Stimulated activated CD8-positive, alpha-beta memory T cell treated with anti-CD3 and anti-CD28 coated beads, Interleukin-4, amount 100 ng/mL, for 4 hours (primary cell): Measurements from ENCODE around the gene DLK1.

Experiments used
- DNase-seq, 2 donors: peaks; one replicate each; pipeline ENCODE4 v3.0.0-alpha.2; 2020; ENCODE audit warnings: low read depth in 2 of 2, low spot score in 1 of 2

DLK1 gene

DNA sequence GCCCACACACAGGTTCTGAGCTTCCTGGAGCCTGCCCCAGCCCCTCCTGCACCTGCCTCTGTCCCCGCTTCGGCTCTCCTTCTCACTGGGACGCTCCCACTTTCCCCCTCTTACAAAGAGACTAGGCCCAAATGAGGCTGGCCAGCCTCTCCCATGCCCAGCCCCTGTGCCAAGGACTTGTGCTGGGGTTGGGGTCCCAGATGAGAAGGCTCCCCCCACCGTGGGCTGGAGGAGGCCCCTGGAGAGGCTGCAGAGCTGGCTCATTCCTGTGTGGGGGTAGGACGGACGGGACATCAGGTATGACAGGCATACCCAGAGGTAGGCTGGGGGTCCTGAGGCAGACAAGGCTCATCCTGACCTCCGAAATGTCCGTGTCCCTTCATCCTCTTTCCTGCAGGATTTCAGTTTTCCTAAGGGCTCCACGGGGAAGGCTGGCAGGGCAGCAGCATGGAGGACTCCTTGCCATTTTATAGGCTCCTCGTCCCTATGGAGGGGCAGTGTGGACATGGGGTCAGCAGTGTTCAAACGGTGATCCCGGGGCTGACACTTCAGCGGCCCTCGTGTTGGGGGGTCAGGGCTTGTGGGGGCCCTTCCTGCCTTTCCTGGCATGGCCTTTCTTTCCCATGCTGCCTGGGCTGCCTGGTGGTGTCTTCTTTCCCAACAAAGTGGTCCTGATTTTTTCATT is 50.1 kb downstream of the DLK1 start:
- DNase-seq, result no peak

DNA sequence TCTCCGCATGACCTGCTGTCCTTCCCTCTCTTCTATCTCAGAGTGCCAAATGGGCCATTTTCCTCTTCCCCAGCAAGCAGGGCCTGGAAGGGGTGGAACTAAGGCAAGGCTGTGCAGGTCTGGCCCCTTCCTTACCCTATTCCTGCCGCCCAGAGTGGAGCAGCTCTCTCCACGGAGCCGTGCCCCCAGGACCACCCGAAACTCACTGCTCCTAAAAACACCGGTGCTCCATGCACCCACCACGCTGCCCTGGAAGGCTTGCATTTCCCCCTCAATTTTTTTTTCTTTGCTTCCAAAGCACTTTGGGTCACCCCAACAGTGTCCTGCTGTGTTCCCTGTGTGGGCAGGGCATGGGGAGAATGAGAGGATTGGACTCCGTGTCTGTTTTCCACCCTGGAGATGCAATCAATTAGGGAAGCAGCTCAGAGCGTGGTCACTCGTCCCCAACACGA is 50.7 kb downstream of the DLK1 start:
- no peak for DNase-seq

DNA sequence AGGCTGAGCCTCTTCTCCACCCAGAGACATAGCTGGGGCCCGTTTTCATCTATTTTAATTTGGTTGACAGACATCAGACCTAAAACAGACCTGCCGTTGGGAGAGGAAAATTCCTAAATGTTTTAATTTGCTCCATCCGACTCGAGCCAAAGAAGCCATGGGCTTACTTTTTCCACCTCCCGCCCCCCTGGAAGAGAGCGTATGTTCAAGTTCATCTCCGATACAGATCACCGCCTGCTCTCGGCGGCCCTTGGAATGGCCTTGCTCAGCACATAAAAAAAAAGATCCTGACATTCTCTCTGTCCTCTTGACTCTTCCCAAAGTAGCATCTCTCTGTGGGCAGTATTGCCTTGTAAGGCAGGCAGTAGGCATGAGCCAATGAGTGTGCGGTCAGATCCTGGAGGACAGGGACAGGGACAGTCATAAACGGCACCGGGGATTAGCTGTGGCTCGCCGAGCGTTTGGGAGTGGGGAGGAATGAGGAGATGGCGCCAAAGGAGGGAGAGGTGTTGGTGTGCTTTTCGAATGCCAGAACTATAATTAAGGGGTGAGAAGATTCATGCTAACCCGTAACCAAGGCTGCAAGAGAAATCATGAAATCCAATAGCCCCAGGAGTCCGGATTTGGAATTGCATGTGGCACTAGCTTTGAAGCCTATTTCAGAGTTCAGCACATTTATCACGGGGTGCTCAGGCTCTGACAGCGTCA is 51.3 kb downstream of the DLK1 start:
- DNase-seq, result no peak

DNA sequence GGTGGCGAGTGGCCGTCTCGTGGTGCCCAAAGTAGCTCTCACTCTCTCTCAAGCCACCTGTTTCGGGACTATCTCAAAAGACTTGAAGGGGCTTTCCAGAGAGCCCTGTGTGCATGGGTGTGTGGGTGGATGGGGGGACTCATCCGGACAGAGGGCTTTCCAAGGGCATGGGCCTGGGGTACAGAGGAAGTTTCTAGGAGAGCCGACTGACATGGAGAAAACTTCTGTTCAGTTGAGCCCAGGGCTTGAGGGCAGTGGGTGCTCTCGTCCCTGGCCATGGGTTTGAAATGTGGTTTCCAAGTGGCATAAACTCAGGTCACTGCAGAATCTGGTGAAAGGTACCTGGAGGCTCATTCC is 51.8 kb downstream of the DLK1 start:
- DNase-seq, result no peak

DNA sequence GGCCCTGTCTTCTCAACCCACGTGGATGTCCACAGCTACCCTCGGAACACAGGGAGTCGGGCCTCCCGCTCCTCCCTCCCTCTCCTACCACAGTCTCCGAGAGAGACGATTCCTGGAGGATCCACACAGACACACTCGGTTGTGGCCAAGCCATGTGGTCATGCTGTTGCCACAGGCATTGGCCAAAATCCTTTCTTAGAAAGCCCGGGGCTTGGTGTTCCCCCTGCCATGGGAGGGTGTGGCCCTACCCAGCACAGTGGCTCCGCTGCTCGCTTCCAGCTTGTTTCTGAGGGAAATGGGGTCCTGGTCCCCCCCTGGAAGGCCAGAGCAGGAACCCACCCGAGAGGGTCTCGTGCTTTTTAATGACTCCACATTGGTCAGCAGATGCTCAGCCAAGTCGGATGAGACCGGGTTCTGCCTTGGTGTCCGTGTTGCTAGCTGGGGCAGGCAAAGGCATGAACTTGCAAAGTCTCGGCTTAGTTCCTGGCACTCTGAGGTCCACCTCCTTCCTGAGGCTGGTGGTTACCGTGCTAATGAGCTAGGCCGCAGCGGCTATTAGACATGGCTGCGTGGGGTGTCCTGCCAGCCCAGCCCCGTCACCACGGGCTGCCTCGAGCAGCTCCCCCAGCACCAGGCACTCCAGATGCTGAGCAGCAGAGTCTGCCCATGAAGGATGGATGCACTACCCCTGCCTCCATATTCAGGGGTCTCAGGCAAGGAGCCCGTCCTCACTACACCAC is 52.4 kb downstream of the DLK1 start:
- DNase-seq, result no peak

DNA sequence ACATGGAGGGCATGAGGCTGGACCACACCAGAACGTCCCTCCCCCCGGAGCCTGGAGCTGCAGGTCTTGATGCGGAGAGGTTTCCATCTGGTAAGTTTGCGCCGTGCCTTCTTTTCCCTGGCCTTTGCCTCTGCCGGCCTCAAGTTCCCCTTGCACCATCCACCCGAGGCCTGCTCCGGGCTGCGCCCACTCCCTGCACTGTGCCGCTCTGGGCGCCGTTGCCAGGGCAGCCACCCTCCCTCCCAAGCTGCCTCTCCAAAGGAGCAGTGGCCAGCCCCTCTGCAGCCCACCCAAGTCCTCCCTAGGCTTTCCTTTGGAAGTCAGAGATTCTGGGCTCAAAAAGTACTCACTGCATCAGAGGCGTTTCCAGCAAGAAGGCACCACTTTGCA is 53.0 kb downstream of the DLK1 start:
- DNase-seq, result no peak

DNA sequence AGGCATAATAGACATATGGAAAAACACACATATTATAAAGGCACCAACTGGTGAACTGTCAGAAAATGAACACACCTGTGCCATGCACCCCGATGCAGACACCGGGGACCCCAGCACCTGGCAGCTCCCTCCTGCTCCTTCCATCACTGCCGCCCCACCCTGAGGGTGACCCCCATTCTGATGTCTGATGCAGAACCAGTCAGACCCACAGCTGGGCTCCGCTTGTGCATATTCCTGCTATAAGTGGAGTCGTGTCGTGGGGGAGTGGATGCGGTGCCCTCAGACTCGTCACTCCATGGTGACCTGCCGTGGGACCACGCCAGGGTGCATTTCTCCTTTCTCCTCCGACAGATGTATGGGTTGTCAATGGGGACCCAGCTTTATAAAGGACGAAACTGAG is 53.6 kb downstream of the DLK1 start:
- DNase-seq, result no peak

DNA sequence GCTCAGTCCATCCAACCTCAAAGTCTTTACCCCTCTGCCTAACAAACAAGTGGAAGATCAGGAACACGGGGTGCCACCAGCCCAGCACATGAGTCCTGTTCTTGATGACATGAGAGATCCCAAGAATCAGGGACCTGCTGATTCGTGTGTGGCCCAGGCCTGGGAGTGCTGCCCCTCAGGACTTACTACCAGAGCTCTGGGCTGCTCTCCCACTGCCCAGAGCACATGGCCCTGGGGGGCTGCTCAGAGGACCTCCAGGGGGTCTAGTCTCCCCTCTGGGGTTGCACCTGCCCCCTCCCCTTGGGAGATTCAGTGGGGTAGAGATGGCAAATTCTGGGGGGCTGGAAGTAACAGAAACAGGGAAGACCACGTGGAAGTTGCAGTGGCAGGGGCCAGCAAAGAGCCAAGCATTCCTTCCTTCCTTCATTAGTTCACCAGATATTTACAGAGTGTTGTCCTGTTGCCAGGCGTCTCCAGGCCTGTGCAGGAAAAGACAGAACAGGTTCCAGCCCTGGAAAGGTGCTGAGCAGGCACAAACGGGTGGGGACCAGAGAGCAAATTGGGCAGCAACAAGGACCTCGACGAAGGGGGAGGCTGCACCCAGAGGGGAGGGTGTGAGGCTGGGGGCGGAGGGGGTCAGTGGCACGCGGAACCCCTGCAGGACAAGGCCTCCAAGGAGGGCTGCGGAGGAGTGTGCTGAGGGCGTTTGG is 54.1 kb downstream of the DLK1 start:
- DNase-seq, result no peak

DNA sequence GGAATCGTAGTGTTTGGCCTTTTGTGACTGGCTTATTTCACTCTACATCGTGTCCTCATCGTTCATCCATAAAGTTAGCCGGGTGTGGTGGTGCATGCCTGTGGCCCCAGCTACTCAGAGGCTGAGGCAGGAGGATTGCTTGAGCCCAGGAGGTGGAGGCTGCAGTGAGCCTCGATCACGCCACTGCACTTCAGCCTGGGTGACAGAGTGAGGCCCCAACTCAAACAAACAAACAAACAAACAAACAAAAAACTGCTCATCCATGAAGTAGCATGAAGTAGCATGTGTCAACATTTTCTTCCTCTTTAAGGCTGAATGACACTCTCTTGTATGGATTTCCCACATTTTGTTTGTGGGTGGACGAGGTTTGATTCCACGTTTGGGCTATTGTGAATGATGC is 55.3 kb downstream of the DLK1 start:
- no peak for DNase-seq

DNA sequence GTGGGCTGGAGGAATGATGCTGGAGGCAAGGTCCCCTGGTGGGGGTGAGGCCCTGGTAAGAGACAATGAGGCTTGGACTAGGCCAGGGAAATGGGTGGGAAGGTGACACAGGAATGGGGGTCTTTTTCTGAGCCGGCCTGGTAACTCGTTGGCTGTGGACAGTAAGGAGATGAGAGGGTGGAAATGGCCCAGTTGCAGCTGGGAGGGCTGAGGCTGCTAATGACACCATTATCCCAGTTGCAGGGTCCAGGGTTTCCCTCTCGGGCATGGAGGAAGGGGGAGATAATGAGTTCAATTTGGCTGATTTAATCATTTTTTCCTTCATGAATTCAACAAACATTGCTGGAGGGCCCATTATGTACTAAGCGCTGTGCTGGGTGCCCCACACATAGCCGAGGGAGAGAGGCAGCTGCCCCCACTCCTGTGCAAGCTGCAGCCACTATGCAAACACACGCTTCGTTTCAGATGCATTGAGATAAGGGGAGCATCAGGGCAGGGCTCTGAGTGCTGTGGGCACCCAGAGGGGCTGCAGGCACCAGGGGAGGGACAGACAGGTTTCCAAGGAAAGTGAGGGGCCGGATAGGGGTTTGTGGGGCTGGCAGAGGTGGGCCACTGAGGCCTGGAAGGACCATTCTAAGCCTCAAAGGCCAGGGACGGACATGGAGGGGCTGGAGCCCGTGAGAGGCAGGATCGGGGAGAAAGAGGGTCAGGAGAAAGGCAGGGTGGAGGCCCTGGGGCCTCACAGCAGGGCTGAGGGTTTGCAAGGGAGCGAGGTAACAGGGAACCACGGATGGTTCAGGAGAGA is 56.0 kb downstream of the DLK1 start:
- DNase-seq, result no peak

DNA sequence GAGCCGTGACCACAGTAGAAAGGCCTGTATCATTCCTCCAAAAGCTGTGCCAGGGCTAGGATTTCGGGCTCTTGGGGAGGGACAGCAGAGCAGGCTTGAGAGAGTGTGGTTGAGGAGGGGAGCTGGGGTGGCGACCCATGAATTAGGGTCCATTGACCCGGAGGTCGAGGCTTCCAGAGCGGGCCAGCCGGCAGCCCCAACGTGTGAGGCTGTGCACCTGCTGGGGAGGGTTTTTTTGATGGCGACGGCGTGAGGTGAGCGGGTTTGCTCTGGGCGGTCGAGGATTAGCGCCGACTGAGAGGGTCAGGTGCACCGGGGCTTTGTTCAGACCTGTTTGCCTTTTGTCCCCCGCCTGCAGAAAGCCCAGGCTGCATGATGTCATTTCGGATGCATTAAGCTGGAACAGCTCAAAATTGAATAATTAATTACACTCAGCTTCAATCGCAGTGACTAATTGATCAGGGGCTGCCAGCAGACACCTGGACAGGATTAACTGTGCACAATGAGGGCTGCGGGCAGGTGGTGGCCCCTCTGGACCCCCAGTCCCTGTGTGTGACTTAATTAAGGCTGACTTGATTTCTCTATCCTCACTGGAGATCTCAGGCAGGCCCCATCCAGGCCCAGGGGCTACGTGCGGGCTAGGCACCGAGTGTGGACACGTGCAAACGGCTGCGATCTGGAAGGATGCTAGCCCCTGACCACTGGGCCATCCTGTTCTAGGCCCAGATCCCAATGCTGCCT is 57.1 kb downstream of the DLK1 start:
- DNase-seq, result no peak

DNA sequence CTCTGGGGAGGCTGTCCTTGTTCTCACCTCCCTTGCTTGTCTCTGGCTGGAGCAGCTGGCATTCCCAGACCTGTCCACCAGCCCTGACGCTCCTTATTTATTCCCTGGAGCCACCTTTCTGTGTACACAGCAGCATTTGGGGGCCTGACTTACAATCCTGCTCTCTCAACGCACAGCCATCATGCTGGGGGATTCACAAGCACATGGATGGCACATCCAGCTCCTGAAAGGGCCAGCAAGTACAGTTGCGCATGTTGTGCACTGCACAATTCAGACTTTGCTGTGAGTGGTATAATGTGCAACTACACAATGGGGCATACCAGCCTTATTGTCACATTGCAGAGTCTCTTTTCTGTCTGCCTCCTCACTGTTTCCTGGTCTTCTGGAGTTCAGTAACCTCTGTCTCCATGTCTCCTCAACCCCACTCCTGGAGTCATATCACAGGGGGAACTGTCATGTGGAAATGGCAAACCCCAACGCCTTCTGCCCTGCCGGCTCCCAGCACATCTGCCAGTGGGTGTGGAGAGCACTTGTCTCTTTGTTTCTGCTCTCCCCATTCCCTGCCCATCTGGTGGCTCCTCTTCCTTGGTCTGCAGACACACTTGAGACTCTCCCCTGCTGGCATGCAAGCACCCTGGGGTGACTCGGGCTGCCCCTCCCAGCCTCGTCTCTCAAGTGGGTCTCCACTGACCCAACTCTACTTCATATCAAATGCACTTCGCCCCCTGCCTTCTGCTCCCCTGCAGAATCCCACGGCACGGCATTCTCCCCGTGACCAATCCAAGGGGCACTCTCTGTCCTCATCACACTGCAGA is 58.0 kb downstream of the DLK1 start:
- DNase-seq, result no peak

DNA sequence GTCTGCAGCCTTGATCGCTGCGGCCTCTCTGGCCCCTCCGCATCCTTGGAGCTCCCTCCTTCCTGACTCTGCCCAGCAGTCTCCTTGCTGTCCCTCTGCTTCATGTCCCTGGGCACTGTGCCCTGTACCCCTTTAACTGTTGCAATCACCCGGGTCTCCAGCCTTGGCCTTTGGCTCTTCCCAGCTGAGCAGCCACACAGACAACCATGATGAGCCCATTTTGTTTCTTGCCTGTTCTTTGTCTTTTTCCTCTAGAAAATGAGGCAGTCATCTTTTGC is 58.6 kb downstream of the DLK1 start:
- DNase-seq, result no peak

DNA sequence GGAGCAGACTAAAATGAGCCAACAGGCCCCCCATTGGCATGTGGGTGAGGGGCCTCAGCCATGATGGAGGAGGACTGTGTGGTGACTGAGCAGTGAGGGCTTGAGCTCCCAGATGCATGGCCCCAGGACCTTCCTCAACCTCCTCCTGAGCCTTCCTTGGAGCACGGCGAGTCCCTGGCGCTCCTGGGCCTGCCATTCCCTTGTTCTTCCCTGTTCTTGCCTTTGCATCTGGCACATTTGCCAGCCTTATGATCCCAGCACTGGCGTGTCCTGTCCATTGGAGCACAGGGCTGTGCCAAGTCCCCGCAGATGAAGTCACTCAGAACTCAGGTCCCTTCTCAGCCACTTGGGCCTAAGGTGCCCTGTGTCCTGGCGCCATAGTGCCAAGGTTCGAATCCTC is 58.9 kb downstream of the DLK1 start:
- DNase-seq, result no peak

DNA sequence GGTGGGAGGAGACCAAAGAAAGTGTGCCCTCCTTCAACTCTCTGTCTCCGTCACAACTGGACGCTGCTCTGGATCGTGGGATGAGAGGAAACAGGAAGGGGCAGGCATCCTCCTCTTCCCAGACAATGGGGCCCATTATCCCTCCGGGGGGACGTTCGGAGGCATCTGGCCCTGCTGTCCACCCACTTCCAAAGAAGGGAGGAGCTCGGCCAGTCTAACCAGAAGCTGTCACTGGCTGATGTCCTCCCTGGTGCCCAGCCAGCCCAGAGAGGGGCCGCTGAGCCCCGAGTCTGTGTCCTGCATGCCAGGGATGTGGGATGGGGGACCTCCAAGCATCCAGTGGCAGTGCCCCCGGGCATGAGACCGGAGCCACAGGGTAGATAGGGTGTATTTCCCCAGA is 59.4 kb downstream of the DLK1 start:
- DNase-seq, result no peak

DNA sequence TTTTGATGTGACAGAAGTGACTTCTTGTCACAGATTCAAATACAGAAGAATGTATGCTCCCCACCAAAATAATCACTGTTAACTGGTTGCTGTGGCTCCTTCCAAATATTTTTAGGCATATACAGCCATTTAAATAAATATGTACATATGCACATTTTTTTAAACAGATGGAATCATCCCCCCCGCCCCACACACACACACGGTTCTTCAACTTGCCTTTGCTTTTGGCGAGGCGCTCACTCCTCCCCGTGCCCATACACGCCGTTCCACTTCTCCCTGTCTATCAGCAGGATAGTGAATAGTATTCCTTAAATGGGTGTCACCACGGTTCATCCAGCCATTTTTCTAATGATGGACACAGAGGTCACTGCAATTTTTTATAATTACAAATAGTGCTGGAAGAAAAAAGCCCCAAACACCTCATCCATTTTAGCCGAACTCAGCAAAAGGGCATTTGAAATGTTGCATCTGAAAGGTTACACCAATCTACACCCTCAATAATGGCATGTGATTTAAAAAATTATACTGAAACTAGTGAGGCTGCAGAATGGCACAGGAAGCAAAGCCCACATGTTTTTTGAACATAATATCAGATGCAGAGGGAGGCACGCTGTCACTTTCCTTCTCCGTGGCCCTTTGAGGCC is 60.0 kb downstream of the DLK1 start:
- DNase-seq, result no peak

DNA sequence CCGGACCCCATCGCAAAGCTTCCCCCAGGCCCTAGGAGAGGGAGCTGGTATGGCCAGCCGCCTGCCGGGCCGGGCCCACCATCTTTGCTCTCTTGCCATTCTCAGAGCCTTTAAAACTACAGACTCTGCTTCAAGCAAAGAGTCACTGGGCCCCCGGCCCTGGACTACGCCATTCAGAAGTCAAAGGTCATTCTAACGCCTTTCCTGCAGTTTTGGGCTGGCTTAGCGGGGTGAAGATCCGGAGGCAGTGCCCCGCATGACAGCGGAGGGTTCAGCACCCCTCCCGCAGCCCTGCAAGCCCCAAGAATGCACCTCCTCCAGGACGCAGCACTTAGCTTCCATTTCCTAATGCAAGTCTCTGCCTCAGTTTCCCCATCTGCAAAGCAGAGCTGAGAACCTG is 61.0 kb downstream of the DLK1 start:
- no peak for DNase-seq
